SK-N-MC (cell line): Measurements from ENCODE around the gene FUOM.

Experiments
- EZH2 ChIP-seq: fragments of 200-600 bp; sonication (generic); IDR thresholded peaks from one replicate; pipeline ENCODE4 v1.6.1; 2017; ENCODE audit warnings: antibody characterized with exemption
- POLR2AphosphoS5 ChIP-seq: IDR thresholded peaks from 2 replicates; pipeline ENCODE4 v1.6.1; 2012; ENCODE audit warnings: mild to moderate bottlenecking, low read depth, low read length, borderline replicate concordance

DNA sequence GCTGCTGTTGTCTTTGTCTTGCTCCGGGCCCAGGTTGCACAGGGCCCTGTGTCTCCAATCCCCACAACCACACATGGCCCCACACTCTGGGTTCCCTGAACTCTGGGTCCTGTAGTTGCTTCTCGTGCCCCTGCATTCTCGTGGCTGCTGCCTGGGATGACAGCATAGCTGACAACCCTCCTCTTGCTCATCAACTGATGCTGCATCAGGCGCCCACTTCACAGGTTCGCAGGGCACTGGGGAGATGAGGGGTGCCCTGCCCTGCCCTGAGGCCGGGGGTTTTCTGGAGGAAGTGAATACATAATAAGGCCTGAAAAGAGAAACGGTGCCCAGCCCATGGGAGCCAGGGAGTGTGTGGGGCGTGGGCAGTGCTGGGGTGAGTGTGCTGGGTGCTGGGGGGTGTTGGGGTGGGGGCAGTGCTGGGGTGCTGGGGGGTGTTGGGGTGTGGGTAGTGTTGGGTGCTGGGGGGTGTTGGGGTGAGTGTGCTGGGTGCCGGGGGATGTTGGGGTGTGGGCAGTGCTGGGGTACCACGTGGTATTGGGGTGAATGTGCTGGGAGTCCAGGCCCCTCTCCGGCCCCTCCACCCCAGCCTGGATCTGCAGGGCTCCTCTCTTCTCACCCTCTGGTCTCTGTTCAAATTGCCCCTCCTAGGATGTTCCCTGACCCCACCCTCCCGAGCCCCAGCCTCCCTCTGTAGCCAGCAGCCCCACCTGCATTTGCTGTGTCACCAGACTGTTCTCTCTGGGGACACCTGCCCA is 34.1 kb upstream of the FUOM start:
- no peak for TF ChIP-seq EZH2
- no peak for TF ChIP-seq POLR2AphosphoS5
